ENCODE data around the gene LRP1B. TPM values are rescaled to one million over a fixed set of nuclear protein-coding genes. Genes with fewer than 3 reads are reported as not detected.

Gene LRP1B
- total RNA-seq, 2 donors from 2014 or later = 0.79 to 1.8 TPM

DNA sequence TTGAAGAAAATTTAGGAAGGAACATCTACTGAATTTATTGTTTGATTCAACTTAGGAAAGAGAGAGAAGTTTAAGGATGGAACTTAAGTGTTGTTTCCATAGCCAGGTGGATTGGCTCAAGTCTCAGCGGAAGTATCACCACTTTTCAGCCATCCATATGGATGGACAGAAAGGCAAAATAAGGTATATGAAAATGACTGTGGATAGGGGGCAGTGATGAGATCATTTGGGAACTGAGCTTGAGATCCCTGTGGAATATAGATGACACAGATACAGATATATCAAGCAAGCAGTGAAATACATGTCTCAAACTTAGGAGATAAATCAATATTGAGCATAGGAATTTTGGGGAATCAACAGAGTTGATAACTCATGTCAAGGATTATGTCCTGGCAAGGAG, 1887.9 kb downstream of the LRP1B start:
- peaks cover 8% of the 10 kb centered on the region for H3K4me1 Mint-ChIP-seq
- H3K4me3 Mint-ChIP-seq = no peak overlapping the region
- no peaks in the 10 kb centered on the region for H3K27me3 ChIP-seq (ENCODE audit: control insufficient read depth, insufficient read depth, low read length, poor library complexity, severe bottlenecking)
- no peaks in the 10 kb centered on the region for H3K36me3 Mint-ChIP-seq (ENCODE audit: low read depth)
- no peaks in the 10 kb centered on the region for H3K9me3 Mint-ChIP-seq
- no peak overlapping the region for H3K4me3 ChIP-seq (ENCODE audit: low read length)
- no peak overlapping the region for H3K27ac ChIP-seq (ENCODE audit: low read depth, low read length)
- H3K4me1 ChIP-seq (ENCODE audit: control insufficient read depth, insufficient read depth, low read length) = no peaks in the 10 kb centered on the region
- no peak for DNase-seq
- H3K9ac ChIP-seq (ENCODE audit: extremely low read depth, low read length, poor library complexity, severe bottlenecking) = no peak overlapping the region
- no peak overlapping the region for H3K27ac Mint-ChIP-seq
- 90% methylated on average over 1 of the region's 1 CpG; no CpG with 5 or more reads in 1 of the 2 experiments for WGBS, 2 experiments (ENCODE audit: insufficient coverage in 1 of 2, insufficient read length in 1 of 2)
- H3K36me3 ChIP-seq (ENCODE audit: control insufficient read depth, insufficient read depth, low read length) = no peaks in the 10 kb centered on the region
- TF ChIP-seq, protein P1, sequence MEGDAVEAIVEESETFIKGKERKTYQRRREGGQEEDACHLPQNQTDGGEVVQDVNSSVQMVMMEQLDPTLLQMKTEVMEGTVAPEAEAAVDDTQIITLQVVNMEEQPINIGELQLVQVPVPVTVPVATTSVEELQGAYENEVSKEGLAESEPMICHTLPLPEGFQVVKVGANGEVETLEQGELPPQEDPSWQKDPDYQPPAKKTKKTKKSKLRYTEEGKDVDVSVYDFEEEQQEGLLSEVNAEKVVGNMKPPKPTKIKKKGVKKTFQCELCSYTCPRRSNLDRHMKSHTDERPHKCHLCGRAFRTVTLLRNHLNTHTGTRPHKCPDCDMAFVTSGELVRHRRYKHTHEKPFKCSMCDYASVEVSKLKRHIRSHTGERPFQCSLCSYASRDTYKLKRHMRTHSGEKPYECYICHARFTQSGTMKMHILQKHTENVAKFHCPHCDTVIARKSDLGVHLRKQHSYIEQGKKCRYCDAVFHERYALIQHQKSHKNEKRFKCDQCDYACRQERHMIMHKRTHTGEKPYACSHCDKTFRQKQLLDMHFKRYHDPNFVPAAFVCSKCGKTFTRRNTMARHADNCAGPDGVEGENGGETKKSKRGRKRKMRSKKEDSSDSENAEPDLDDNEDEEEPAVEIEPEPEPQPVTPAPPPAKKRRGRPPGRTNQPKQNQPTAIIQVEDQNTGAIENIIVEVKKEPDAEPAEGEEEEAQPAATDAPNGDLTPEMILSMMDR (conservative IDR thresholded peaks at IDR 0.05) = peak; percentile 38
- H3K27me3 Mint-ChIP-seq (ENCODE audit: insufficient read depth) = no peaks in the 10 kb centered on the region
- no peaks in the 10 kb centered on the region for H3K9me3 ChIP-seq (ENCODE audit: control insufficient read depth, low read length)

DNA sequence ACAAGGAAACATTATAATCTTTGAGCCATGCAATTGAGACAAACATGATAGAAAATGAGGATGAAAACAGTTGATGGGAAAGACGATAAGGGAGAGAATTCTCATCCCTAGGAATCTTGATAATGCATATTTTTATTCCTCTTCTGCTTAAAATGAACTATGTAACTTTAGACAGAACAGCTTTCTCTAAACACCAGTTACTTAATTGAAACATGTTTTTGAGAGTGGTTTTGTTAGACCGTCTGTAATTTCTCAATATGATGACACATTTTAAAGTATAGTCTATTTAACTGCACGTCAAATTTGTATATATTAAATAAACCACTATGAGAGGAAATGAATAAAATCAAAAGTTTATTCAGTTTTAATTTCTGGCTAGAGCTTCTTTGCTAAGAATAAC, 1896.7 kb downstream of the LRP1B start:
- H3K9me3 Mint-ChIP-seq = no peaks in the 10 kb centered on the region
- Histone ChIP-seq H3K4me1 (ENCODE audit: control insufficient read depth, insufficient read depth, low read length) (no peaks in the 10 kb centered on the region), H3K27me3 (ENCODE audit: control insufficient read depth, insufficient read depth, low read length, poor library complexity, severe bottlenecking) (no peaks in the 10 kb centered on the region), H3K9ac (ENCODE audit: extremely low read depth, low read length, poor library complexity, severe bottlenecking) (no peak overlapping the region), H3K4me3 (ENCODE audit: low read length) (no peak overlapping the region), H3K36me3 (ENCODE audit: control insufficient read depth, insufficient read depth, low read length) (no peaks in the 10 kb centered on the region), H3K27ac (ENCODE audit: low read depth, low read length) (no peak overlapping the region), H3K9me3 (ENCODE audit: control insufficient read depth, low read length) (no peaks in the 10 kb centered on the region)
- TF ChIP-seq, protein P1 (conservative IDR thresholded peaks at IDR 0.05) = no peak
- no peaks in the 10 kb centered on the region for H3K36me3 Mint-ChIP-seq (ENCODE audit: low read depth)
- no peak overlapping the region for H3K27ac Mint-ChIP-seq
- DNase-seq = no peak
- no peak overlapping the region for H3K4me3 Mint-ChIP-seq
- 80 to 93% methylated on average over 1 of the region's 3 CpGs for WGBS, 2 experiments (ENCODE audit: insufficient coverage in 1 of 2, insufficient read length in 1 of 2)
- H3K27me3 Mint-ChIP-seq (ENCODE audit: insufficient read depth) = no peaks in the 10 kb centered on the region
- no peaks in the 10 kb centered on the region for H3K4me1 Mint-ChIP-seq

DNA sequence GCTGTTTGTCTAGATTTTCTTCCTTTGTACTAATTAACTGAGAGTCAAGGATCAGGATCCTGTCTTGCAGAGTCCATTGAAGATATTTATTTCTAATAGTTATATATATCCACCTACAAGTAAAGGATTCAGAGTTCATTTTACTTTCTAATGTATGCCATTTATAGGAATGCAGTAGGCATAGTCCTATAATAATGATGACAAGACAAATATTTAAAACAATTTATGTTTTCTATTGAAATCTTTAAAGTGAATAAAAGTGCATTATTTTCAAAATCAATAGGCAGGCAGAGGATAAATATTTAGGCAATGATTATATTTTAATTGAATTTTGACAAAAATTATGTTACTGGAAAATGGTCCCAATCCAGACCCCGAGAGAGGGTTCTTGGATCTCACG, 1919.9 kb downstream of the LRP1B start:
- Mint-ChIP-seq H3K9me3 (no peaks in the 10 kb centered on the region), H3K4me3 (no peak overlapping the region), H3K27me3 (ENCODE audit: insufficient read depth) (peaks cover 17% of the 10 kb centered on the region), H3K4me1 (peaks cover 4% of the 10 kb centered on the region), H3K36me3 (ENCODE audit: low read depth) (no peaks in the 10 kb centered on the region), H3K27ac (no peak overlapping the region)
- TF ChIP-seq, protein P1 (conservative IDR thresholded peaks at IDR 0.05) = no peak
- Histone ChIP-seq H3K27ac (ENCODE audit: low read depth, low read length) (no peak overlapping the region), H3K36me3 (ENCODE audit: control insufficient read depth, insufficient read depth, low read length) (no peaks in the 10 kb centered on the region), H3K9ac (ENCODE audit: extremely low read depth, low read length, poor library complexity, severe bottlenecking) (no peak overlapping the region), H3K4me3 (ENCODE audit: low read length) (no peak overlapping the region), H3K27me3 (ENCODE audit: control insufficient read depth, insufficient read depth, low read length, poor library complexity, severe bottlenecking) (peaks cover 19% of the 10 kb centered on the region), H3K9me3 (ENCODE audit: control insufficient read depth, low read length) (no peaks in the 10 kb centered on the region), H3K4me1 (ENCODE audit: control insufficient read depth, insufficient read depth, low read length) (peaks cover 5% of the 10 kb centered on the region)
- no peak for DNase-seq
- 93 to 100% methylated on average over 2 of the region's 2 CpGs for WGBS, 2 experiments (ENCODE audit: insufficient coverage in 1 of 2, insufficient read length in 1 of 2)
